ENCODE data around the gene SLX4.

Gene SLX4

GRCh38 chr16:3578610-3579551 is 32.5 kb downstream of the SLX4 start:
- no peak for DNase-seq

GRCh38 chr16:3578121-3578520 is 33.3 kb downstream of the SLX4 start:
- DNase-seq, result no peak

- DNase-seq, result no peak
Observed at GRCh38 chr16:3577302-3577752, 34.1 kb downstream of the SLX4 start, which contains the start of gene NLRC3. NLRC3 (minus strand) TSS chr16:3577403; CDS start chr16:3565036, 12,367 bp downstream.

- DNase-seq, result no peak
Observed at GRCh38 chr16:3576211-3576610, 35.2 kb downstream of the SLX4 start.

- DNase-seq, result no peak
Observed at GRCh38 chr16:3575491-3575890, 35.9 kb downstream of the SLX4 start.

GRCh38 chr16:3574195-3574594 is 37.2 kb downstream of the SLX4 start:
- no peak for DNase-seq

GRCh38 chr16:3573146-3573815 is 38.1 kb downstream of the SLX4 start:
- no peak for DNase-seq

- no peak for DNase-seq
Observed at GRCh38 chr16:3570420-3571062, 40.9 kb downstream of the SLX4 start.

- no peak for DNase-seq
Observed at GRCh38 chr16:3569851-3570250, 41.6 kb downstream of the SLX4 start.

GRCh38 chr16:3566990-3567389 is 44.4 kb downstream of the SLX4 start:
- no peak for DNase-seq

GRCh38 chr16:3564889-3565141 is 46.6 kb downstream of the SLX4 start:
- DNase-seq, result no peak

GRCh38 chr16:3564130-3564888 is 47.1 kb downstream of the SLX4 start:
- no peak for DNase-seq

- no peak for DNase-seq
Observed at GRCh38 chr16:3562914-3563480, 48.4 kb downstream of the SLX4 start.

- no peak for DNase-seq
Observed at GRCh38 chr16:3561626-3562025, 49.8 kb downstream of the SLX4 start.

- no peak for DNase-seq
Observed at GRCh38 chr16:3554351-3554928, 57.0 kb downstream of the SLX4 start.

- DNase-seq, result no peak
Observed at GRCh38 chr16:3553138-3553923, 58.1 kb downstream of the SLX4 start.

GRCh38 chr16:3550851-3551847 is 60.3 kb downstream of the SLX4 start:
- DNase-seq, result no peak

GRCh38 chr16:3549906-3550305 is 61.5 kb downstream of the SLX4 start:
- no peak for DNase-seq

- no peak for DNase-seq
Observed at GRCh38 chr16:3548859-3549258, 62.5 kb downstream of the SLX4 start.

- no peak for DNase-seq
Observed at GRCh38 chr16:3548445-3548844, 63.0 kb downstream of the SLX4 start.
